EH (cell line): ENCODE data around the gene ZNF444.
A peak's percentile ranks its signal among the peaks of the same experiment; 100 is the strongest.

Source experiments
- DNase-seq: peaks from one replicate; pipeline ENCODE4 v3.0.0-alpha.2; 2015; ENCODE audit warnings: low read depth

Gene ZNF444

GRCh38 chr19:56123266-56123891 is 17.7 kb upstream of the ZNF444 start:
- no peak for DNase-seq

- no peak for DNase-seq
Measured at GRCh38 chr19:56124578-56124977, 16.5 kb upstream of the ZNF444 start.

GRCh38 chr19:56125806-56126590 is 15.1 kb upstream of the ZNF444 start:
- no peak for DNase-seq

- no peak for DNase-seq
Measured at GRCh38 chr19:56126983-56127780, 13.9 kb upstream of the ZNF444 start.

- DNase-seq: no peak
Measured at GRCh38 chr19:56130006-56130405, 11.1 kb upstream of the ZNF444 start.

- no peak for DNase-seq
Measured at GRCh38 chr19:56131651-56132050, 9.4 kb upstream of the ZNF444 start.

GRCh38 chr19:56132316-56132822 is 8.7 kb upstream of the ZNF444 start:
- peak; percentile 34 for DNase-seq

- peak; percentile 42 for DNase-seq
Measured at GRCh38 chr19:56133858-56134653, 7.0 kb upstream of the ZNF444 start.

- DNase-seq: no peak
Measured at GRCh38 chr19:56134654-56134921, 6.5 kb upstream of the ZNF444 start.

- no peak for DNase-seq
Measured at GRCh38 chr19:56136362-56136761, 4.7 kb upstream of the ZNF444 start.

- DNase-seq: no peak
Measured at GRCh38 chr19:56137405-56137804, 3.7 kb upstream of the ZNF444 start.

GRCh38 chr19:56138069-56138468 is 3.0 kb upstream of the ZNF444 start:
- DNase-seq: no peak

GRCh38 chr19:56139847-56140582 is 1.1 kb upstream of the ZNF444 start:
- DNase-seq: no peak

GRCh38 chr19:56141417-56141993 is 418 bp downstream of the ZNF444 start:
- DNase-seq: peak; percentile 15

- DNase-seq: no peak
Measured at GRCh38 chr19:56142087-56142787, 1.1 kb downstream of the ZNF444 start.

GRCh38 chr19:56142897-56143434 is 1.9 kb downstream of the ZNF444 start:
- no peak for DNase-seq

- DNase-seq: no peak
Measured at GRCh38 chr19:56144376-56144775, 3.3 kb downstream of the ZNF444 start.

- no peak for DNase-seq
Measured at GRCh38 chr19:56144831-56145230, 3.7 kb downstream of the ZNF444 start.

- no peak for DNase-seq
Measured at GRCh38 chr19:56145698-56146097, 4.6 kb downstream of the ZNF444 start.

GRCh38 chr19:56146904-56147303 is 5.8 kb downstream of the ZNF444 start:
- DNase-seq: no peak
